Erythroblast (primary cell): ENCODE data around the gene ZNF574.

Source experiments
- GATA1 ChIP-seq: IDR thresholded peaks from 2 replicates; pipeline ENCODE4 v1.6.1; 2011; ENCODE audit warnings: low read depth, mild to moderate bottlenecking, control low read depth, low read length, moderate library complexity
- POLR2A ChIP-seq: IDR thresholded peaks from 2 replicates; pipeline ENCODE4 v1.6.1; 2011; ENCODE audit warnings: mild to moderate bottlenecking, low read length

DNA sequence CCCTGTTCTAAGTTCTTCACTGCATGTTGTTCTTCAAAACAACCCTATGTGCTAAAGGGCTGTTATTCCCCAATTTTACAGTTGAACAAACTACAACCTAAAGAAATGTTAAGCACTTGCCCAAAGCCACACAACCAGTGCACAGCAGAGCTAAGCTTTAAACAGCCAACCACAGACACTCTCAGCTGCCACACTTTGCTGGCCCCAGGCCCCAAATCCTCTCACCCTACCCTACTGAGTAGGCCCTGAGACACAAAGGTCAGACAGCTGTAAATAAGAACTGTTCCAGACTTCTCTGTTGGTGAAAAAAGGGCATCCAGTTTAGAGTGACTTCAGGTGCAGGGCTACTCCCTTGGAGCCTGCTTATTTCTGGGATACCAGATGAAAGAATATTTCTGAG lies 35.9 kb upstream of the ZNF574 start:
- no peak for TF ChIP-seq POLR2A
- no peak for TF ChIP-seq GATA1
